Measurements from ENCODE around the gene ADTRP.

ADTRP gene

DNA sequence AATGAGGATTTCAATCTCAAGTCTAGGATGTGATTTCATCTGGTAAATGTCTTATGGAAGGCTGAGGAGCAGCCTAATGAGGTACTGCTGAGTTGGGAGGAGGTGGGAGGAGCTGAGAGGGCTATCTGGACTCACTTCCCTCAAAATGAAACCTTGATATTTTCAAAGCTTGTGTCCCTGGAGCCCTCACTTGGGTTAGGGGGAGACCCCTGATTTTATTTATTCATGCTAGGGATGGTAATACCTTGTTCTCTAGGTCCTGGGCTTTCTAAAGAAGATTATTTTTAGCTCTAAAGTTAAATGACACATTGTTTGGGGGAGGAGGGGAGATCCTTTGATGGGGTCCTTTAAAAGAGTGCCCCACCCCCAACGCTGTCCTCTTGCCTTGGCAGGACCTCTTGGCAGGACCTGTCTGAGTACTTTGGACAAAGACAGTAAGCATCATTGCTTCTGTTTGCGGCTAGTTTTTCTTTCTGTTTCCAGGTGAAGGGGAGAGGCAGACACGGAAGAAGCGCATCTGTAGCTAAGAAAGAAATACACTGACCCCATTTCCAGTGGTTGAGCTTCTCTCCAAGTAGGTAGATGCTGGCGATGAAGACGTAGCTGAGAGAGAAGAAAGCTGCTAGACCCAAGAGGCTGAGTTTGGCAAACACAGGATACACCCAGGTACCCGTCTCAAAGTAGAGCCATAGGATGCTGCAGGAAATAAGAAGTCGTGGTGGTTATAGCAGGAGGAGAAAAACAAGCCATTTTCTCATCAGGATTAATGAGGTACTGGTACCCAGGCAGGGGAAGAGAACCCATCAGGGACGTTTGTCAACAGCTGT is 55.6 kb downstream of the ADTRP start:
- DNase-seq (ENCODE audit: low spot score) = no peak

DNA sequence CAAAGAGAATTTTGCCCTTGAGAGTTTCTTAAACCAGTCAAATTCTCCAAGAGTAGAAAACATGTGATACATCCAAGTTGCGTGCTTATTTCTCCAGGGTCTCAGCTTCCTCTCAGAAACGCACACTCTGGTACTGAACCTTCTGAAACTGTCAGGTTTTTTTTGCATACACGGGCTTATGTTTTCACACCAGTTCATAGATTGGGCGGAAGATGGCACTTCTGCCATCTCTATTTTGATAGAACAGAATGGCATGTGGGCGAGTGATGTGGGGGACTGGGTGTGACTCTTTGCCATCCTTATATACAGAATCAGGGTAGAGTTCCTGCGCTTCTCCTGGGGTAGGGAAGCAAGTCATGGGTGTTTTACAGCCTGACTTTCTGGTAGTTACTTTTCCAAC is 56.4 kb downstream of the ADTRP start:
- no peak for DNase-seq (ENCODE audit: low spot score)

DNA sequence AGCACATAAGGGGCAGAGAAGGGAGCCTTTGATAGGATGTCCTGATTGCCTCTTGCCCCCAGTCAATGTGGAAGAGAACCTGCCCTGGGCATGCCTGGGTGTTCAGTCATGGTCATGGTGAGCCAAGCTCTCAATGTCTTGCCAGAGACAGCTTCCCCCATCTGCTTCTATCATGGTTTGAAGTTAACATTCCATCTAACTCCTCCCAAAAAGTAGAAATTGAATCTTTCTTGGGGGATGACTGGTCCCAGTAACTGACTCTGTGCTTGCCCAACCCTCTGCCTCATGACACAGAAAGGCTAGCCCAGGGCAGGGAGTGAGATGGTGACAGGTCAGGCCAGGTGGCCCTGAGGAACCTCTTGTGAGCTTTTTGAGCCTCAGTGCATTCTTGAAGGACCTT is 60.1 kb downstream of the ADTRP start:
- DNase-seq (ENCODE audit: low spot score) = no peak

DNA sequence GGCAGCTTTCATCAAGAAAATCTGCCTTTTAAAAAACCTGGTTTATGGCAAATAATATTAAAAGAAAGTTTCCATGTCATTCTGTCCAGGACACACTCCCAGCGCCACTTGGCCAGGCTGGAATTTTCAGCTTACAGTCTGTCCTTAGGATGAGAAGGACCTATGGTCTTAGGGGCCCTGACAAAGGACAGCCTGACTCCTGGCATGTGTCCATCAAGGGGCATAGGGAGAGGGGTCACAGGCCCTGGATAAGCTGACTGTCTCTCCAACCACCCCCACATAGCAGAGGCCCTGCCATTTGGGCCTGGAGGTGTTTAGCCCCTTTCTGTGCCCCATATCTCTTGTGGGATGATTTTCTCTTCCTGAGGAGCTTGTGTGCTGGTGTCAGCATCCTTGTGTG is 60.6 kb downstream of the ADTRP start:
- DNase-seq (ENCODE audit: low spot score) = no peak

DNA sequence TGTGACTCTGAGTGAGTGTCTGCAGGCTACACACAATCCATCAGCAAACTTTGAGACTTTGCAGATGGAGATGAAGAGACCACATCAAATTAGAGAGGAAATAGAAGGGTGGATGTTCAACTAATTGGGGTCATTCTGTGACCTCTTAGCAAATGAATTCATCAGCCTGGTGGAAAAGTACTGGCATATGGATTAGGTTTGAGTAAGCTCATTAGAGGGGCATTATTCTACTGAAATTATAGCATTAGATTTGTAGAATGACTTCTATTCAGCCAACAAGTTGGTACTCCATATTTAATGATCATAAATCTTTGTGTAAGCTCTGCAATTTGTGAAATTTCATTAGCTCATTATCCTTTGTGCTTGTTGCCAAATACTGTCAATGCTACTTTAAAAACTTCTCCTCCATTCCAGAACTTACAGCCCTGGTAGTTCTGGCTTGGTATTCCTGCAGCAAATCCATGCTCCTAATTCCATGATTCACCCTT is 63.8 kb downstream of the ADTRP start:
- no peak for DNase-seq (ENCODE audit: low spot score)

DNA sequence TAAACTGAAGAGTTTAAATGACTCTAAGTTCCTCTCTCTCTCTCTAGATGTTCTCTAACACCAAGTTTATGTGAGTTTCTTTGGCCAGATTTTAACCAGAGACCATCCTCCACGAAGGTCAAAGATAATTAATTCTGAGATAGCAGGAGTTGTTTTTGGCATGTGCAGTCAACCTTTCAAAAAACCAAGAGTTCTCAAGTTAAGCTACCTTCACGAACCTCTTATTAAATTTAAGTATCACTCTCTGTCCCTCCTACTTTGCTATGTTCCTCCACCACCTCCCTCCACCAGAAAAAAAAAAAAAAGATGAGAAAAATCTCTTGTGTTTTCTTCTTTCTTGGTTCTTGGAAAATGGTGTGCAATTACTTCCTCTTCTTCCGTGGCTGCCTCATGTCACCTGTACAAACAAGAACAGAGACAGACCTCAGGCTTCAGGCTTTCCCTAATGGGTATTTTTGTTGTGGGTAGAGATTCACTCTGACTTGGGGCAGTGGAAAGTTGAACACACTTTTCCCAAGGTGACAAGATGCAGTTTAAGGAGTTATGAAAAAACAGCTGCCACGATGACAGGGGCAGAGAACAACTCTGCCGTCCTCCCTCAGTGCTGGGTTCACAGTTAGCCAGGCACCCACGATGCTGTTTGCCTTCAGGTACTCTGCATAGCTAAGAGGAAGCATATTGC is 64.3 kb downstream of the ADTRP start:
- no peak for DNase-seq (ENCODE audit: low spot score)

DNA sequence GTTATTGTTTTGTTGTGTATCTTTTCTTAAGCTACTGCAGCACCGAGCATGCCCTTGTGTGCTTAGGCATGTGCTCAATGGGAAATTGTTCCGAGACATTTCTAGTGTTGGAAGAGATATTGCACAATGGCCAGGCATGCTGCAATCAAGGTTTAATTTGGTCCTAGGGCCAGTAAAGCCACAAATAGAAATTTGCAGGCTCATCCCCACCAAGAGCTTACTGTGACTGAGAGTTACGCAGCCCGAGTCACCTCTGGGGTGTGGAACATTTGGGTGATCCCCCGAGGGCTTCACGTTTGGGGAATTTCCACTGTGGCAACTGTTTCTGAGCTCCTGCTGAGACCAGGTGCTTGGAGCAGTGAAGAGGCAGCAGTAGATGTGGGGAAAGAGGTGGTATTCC is 65.8 kb downstream of the ADTRP start:
- no peak for DNase-seq (ENCODE audit: low spot score)

DNA sequence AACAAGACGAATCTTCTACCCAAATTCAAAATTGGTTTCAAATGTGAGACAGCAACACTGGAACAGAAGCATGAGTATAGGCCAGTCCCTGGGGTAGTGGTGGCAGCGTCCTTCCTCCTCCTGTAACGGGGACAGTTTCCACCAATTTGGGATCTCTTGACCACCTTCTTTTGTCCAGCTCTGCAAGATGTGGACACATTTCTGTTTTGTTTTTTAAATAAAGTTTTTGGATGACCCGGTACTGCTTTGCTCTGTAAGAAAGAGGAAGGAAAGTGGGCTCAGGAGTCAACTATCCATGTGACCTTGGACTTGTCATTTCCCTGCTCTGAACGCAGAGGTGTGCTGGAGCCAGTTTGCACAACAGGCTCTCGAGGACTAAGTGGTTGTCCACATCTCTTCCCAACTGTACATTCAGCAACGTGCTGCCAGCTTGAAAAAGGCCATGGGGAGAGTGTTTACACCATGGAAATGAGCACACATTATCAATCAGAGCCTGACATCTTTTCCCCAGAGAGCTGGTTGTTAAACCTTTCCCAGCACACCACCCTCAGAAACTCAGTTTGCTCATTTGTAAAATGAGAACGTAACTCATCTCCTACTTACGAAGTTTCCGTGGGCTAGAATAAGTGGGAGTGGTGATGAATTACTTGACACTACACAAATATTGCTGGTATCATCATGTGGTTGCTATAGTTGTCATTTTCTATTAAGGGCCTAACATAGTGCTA is 66.5 kb downstream of the ADTRP start:
- DNase-seq (ENCODE audit: low spot score) = no peak

DNA sequence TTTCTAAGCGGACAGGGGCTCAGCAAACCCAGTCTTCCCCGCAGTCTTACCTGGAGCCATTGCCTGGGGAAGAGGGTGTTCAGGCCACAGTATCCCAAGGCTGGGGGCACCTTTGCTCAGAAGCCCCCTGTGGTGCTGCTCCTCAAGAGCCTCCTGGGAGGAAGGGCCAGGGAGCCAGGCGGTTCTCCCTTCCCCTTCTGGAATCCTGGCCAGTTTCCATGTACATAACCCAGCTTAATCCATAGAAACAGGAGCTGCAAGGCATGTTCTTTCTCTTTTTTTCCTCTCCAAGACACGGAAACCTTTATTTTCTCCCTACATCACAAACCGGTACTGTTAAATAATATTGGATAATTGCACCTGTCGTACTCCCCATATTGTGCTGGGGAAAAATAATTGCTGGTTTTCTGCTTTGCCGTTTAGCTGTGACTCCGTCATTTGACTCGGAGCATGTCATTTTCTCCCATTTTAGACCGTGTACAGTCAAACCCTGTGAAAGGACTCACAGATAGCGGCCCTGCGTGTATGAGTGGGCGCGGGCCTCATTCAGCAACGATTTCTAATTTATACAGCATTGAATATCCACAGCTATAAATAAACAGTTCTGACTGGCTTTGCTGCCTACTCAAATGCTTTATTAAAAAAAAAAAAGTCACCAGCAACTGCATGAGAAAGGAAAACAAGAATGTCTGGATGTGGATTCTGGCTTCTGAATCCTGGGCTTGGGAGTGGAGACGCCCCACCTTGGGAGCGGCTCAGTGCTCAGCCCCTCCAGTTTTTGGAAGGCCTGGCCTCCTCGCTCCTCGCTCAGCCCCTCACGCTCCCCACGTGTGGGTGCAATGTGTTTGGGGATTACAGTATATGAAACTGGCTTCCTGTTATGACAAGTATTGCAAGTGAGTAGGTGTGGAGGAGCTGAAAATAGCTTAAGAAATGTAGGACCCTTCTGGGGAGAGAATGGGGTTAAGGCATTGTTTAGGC is 67.3 kb downstream of the ADTRP start:
- DNase-seq (ENCODE audit: low spot score) = no peak

DNA sequence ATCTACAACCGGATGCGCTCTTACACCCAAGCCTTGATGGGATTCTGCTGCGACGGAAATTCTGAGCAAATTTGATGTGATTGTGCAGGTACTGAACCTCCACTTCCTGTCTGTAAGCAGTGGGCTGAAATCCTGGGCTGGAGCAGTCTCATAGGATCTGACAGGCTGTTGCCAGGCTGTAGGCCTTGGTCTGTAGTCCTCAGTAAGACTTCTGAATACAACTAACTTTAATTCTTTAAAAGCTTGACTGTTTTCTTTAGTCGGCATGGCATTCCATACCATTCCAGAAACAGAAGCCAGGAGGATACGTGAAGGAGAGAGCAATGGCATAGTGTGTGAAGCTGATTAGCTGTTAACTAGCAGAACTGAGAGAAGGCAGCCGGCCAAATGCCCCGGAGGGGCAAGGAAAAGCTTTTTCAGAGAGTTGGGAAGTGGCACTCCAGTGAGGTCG is 68.3 kb downstream of the ADTRP start:
- no peak for DNase-seq (ENCODE audit: low spot score)

DNA sequence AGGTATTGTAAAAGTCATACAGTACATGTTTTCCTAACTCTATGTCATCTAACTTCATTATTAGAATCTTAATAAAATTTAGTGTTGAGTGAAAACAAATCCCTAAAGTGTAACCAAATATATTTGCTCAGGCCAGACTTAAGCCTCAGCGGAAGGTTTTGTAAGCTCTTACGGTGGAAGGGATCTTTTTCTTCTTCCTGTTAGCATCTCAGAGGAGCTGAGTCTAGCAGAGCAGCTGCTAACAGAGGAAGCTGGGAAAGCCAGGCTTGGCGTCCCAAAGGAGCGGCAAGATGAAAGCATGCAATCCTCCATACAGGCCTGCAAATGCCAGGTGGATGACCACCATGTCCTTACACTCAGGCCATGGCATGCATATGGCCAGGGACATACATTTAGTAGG is 72.4 kb downstream of the ADTRP start:
- no peak for DNase-seq (ENCODE audit: low spot score)

DNA sequence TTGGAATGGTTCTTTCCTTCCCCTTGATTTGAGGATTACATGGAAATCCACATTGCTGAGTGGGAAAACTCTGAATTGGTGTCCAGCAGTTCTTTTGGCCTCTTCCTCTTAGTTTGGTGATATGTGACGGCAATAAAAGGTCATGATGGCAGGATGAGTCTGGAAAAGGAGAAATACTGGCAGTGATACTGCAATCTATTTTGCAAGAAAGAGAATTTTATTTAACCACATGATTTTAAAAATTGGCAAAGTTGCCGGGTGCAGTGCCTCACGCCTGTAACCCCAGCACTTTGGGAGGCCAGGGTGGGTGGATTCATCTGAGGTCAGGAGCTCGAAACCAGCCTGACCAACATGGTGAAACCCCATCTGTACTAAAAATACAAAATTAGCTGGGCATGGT is 73.1 kb downstream of the ADTRP start:
- no peak for DNase-seq (ENCODE audit: low spot score)

DNA sequence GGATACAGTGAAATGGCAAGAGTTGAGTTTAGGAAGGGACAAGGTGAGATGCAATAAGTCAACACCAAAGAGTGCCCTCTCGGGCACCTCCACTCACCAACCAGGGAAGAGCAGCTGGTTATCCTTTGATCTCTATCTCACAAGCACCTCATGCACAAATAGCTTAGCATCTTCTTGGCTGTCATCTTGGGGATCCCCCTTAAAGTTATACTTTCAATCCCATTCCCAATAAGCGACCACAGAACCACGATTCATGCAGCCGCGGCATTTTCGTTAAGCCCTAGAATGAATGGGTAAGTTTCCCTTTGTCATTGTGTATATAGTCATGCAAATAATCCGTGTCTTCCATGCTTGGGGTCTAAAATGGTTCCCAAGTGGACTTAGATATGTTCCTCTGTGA is 73.5 kb downstream of the ADTRP start:
- DNase-seq (ENCODE audit: low spot score) = no peak

DNA sequence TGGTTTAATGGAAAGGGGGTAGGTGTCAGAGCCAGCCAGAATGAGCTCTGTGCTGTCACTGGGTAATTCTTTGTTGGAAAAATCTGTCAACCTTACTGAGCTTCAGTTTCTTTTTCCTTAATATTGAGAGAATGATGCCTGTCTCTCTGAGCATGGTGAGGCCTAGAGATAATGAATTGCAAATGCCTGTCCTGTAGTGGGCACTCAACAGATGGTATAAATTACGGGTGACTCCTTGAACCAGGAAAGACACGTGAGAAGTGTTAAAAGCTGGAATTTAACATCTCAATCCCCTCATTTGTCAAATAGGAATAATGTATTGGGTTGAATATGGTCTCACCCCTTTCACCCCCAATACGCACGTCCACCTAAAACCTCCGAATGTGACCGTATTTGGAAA is 74.9 kb downstream of the ADTRP start:
- DNase-seq (ENCODE audit: low spot score) = no peak

DNA sequence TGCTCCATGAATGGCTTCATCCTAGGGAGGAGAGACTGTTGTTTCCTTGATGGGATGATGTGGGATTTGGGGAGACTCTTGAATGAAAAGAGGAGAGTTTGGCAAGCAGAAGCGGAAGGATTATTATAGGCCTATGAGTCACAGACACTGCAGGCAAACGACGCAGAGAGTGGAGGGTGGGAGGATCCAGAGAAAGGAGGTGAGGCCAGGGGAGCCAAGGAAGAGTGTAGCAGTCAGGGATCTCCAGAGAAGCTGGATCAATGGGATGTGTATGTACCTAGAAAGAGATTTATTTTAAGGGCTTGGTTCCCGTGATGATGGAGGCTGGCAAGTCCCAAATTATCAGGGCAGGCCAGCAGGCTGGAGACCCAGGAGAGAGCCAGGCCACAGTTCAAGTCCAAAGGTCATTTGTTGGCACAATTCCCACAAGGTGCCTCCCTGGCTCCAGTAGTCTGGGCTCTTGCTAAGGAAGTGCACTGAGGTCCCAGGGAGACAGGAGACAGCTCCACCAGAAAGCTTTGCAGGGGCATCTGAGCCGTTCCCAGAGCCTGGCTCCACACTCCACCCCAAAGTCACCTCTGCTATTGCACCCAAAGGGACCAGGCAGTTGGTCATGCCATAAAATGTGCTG is 76.0 kb downstream of the ADTRP start:
- no peak for DNase-seq (ENCODE audit: low spot score)

DNA sequence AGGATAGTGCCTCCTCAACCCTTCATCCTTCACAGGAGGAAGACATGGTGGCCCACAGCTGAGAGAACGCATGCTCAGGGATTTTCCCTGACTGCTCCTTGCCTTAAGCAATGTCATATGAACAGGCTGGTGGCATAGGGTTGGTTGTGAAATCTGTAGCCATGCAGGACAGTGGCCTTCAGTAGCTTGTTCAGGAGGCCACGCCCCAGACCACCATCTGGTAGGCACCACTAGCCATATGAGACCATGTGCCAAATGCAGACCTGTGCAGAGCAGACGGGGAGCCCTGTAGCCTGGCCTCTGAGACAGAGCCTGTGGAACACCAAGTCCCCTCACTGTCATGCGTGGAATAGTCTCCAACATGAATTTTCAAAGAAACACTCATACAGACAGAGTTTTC is 76.5 kb downstream of the ADTRP start:
- no peak for DNase-seq (ENCODE audit: low spot score)

DNA sequence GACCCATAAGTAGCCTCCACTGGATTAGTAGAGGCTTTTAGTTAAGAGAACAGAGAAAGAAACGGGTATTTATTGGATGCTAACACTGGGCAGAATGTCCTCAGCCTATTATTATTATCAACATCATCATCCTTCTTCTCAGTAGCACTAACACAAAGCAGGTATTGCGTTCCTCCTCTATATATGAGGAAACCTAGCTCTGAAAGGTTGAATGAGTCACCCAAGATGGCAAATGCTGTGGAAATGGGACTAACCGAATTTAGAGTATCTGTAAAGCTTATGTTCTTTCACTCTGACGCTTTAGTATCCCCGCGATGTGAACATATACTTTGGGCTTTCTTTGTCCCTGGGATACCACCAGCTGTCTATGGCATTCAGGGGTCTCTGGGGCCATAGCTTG is 77.0 kb downstream of the ADTRP start:
- DNase-seq (ENCODE audit: low spot score) = no peak

DNA sequence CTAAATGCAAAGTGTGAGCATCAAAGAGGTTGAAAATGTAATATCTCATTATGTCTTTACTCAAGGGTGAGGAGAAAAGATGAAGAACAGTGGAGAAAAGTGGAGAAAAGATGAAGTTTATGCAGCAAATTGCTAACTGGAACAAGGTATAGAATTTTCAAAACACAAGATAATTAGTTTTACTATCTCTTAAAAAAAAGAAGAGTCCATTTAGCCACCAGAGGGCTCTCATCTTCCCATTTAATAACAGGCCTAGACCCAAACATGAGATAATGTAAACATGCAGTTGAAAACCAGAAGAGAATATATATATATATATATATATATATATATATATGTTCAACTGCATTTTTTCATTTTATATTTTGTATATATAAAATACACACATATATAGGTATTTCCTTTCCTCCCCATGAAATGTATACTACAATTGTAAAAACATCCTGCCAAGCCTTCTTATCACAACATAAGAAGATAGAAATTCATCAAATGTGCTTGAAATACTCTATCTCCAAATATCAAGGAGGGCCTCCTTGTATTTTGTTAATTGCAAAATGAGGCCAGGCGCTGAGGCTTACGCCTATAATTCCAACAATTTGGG is 78.4 kb downstream of the ADTRP start:
- DNase-seq (ENCODE audit: low spot score) = peak; percentile 44

DNA sequence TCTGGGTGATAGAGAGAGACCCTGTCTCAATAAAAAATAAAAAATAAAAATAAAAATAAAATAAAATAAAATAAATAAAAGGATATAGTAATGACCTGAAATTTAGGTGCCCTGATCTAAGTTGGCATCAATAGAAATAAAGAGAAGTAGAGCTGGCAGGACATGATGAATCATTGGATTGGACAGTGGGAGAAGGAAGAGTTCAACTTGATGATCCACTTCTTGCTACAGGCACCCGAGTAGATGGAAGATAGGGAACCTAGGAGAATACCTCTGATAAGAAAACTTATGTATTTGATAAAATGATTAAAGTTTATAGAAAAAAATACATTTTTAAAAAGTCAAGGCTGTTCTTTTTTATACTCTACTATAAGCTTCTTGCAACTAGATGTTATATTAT is 79.0 kb downstream of the ADTRP start:
- no peak for DNase-seq (ENCODE audit: low spot score)

DNA sequence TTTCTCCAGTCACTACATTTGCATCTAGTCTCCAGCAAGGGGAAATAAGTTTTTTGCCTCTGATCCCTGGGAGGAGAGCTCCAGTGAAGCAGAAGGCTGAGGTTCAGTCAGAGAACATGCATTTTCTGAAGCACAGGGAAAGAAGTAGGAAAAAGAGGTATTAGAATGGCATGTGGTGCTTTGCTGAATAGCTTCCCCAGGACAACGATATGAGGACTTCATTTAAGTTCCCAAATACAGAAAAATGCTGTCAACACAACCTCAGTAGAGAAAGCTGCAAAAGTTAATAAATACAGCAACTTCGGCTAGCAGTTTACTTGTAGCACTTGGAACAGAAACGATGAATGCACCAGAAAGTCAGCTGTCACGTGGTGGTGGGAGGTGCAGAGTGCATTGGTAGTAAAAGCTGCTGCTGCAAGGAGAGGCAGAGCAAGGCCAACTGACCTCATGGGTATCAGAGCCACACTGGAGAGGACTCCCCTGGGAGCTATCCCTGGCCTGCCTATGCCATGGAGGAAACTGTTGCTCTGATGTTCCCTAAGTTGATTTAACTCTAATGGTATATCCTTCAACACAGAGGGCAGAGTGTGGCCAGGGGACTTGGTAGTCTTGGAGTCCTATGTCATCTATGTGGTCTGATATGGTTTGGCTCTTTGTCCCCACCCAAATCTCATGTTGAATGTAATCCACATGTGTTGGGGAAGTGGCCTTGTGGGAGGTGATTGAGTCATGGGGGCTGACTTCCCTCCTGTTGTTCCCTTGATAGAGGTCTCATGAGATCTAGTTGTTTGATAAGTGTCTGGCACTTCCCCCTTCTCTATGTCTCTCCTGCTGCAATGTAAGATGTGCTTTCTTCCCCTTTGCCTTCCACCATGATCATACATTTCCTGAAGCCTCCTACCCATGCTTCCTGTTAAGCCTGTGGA is 85.9 kb downstream of the ADTRP start:
- DNase-seq (ENCODE audit: low spot score) = no peak

All from SW480 (cell line).